ENCODE data around the gene ADAP1.

Gene ADAP1

DNA sequence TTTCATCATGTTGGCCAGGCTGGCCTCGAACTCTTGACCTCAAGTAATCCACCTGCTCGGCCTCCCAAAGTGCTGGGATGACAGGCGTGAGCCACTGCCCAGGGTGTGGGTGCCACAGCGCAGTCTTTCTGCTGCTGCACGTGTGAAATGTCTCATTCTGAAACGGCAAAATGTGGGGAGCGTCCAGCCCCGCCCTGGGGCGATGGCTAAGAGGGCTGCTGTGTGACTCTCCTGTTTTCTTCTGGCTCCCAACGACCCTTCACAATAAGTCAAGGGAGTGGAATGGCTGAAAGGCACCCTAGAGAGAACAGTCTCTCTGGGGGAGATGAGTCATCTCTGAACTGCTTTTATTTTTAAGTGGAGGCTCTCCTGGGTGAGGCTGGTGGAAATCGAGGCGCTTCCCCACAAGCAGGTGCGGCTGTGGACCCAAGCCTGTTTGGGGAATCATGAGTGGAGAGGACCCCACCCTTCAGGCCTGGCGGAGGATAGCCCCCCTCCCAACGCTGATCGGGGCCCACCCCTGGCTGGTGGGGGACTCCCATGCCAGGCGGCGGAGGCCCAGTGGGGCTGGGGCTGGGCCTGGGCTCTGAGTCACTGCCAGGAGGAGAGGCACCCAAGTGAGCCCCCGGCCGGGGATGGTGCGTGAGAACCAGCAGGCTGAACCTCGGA is 18.0 kb downstream of the ADAP1 start:
- no peak for DNase-seq (ENCODE audit: low read depth in 1 of 2, low spot score in 1 of 2)
- no peak for TF ChIP-seq GABPA (IDR thresholded peaks at IDR 0.05; ENCODE audit: low read depth)
- no peak for TF ChIP-seq POLR2AphosphoS5 (IDR thresholded peaks at IDR 0.05; ENCODE audit: low read depth)
- TF ChIP-seq REST (IDR thresholded peaks at IDR 0.05; ENCODE audit: insufficient replicate concordance, low read depth): no peak
- no peak for TF ChIP-seq SPI1 (IDR thresholded peaks at IDR 0.05; ENCODE audit: borderline replicate concordance, low read depth)
- TF ChIP-seq, protein P1, sequence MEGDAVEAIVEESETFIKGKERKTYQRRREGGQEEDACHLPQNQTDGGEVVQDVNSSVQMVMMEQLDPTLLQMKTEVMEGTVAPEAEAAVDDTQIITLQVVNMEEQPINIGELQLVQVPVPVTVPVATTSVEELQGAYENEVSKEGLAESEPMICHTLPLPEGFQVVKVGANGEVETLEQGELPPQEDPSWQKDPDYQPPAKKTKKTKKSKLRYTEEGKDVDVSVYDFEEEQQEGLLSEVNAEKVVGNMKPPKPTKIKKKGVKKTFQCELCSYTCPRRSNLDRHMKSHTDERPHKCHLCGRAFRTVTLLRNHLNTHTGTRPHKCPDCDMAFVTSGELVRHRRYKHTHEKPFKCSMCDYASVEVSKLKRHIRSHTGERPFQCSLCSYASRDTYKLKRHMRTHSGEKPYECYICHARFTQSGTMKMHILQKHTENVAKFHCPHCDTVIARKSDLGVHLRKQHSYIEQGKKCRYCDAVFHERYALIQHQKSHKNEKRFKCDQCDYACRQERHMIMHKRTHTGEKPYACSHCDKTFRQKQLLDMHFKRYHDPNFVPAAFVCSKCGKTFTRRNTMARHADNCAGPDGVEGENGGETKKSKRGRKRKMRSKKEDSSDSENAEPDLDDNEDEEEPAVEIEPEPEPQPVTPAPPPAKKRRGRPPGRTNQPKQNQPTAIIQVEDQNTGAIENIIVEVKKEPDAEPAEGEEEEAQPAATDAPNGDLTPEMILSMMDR (IDR thresholded peaks at IDR 0.05; ENCODE audit: insufficient read depth, low read length): no peak
- H3K27ac ChIP-seq (replicated peaks): no peak overlapping the region
- no peak overlapping the region for H3K4me3 ChIP-seq (replicated peaks; ENCODE audit: insufficient read depth, low read length)
- H3K27me3 ChIP-seq (ENCODE audit: insufficient read depth, poor library complexity, severe bottlenecking): no peaks in the 10 kb centered on the region

GRCh38 chr7:935874-936385 is 18.6 kb downstream of the ADAP1 start:
- no peak for DNase-seq (ENCODE audit: low read depth in 1 of 2, low spot score in 1 of 2)
- H3K27ac ChIP-seq (replicated peaks): no peak overlapping the region
- no peak overlapping the region for H3K4me3 ChIP-seq (replicated peaks; ENCODE audit: insufficient read depth, low read length)
- TF ChIP-seq POLR2AphosphoS5 (IDR thresholded peaks at IDR 0.05; ENCODE audit: low read depth): no peak
- TF ChIP-seq REST (IDR thresholded peaks at IDR 0.05; ENCODE audit: insufficient replicate concordance, low read depth): no peak
- no peak for TF ChIP-seq SPI1 (IDR thresholded peaks at IDR 0.05; ENCODE audit: borderline replicate concordance, low read depth)
- no peak for TF ChIP-seq GABPA (IDR thresholded peaks at IDR 0.05; ENCODE audit: low read depth)
- TF ChIP-seq, protein P1 (IDR thresholded peaks at IDR 0.05; ENCODE audit: insufficient read depth, low read length): no peak
- H3K27me3 ChIP-seq (ENCODE audit: insufficient read depth, poor library complexity, severe bottlenecking): no peaks in the 10 kb centered on the region

- Histone ChIP-seq H3K27me3 (ENCODE audit: insufficient read depth, poor library complexity, severe bottlenecking) (no peaks in the 10 kb centered on the region), H3K4me3 (replicated peaks; ENCODE audit: insufficient read depth, low read length) (no peak overlapping the region), H3K27ac (replicated peaks) (no peak overlapping the region)
- TF ChIP-seq GABPA (IDR thresholded peaks at IDR 0.05; ENCODE audit: low read depth) (no peak), SPI1 (IDR thresholded peaks at IDR 0.05; ENCODE audit: borderline replicate concordance, low read depth) (no peak), POLR2AphosphoS5 (IDR thresholded peaks at IDR 0.05; ENCODE audit: low read depth) (no peak), REST (IDR thresholded peaks at IDR 0.05; ENCODE audit: insufficient replicate concordance, low read depth) (no peak)
- TF ChIP-seq, protein P1 (IDR thresholded peaks at IDR 0.05; ENCODE audit: insufficient read depth, low read length): no peak
- DNase-seq (ENCODE audit: low read depth in 1 of 2, low spot score in 1 of 2): no peak
Observed at GRCh38 chr7:935164-935873, 19.2 kb downstream of the ADAP1 start.
